BLaER1 treated with 17β-estradiol and CSF1 and Interleukin-3, amounts not matched to agents 10 nM and 100 nM (cell line): ENCODE results near the gene GAK.
"Not testable (repeated sequence)": the region's sequence is repeated elsewhere in the genome, so short reads cannot be mapped to it uniquely, and the experiment has no call there.

Source experiments
- H3K27ac ChIP-seq, 11 experiments: shearing (Covaris generic); formaldehyde crosslinking; 2 replicates each; pipeline ENCODE4 v1.8.1; 2022
- H3K27me3 ChIP-seq, 11 experiments: shearing (Covaris generic); formaldehyde crosslinking; 2 replicates each; pipeline ENCODE4 v1.8.1; 2022
- H3K36me3 ChIP-seq, 11 experiments: shearing (Covaris generic); formaldehyde crosslinking; 2 replicates each; pipeline ENCODE4 v1.8.1; 2022
- H3K4me1 ChIP-seq, 10 experiments: shearing (Covaris generic); formaldehyde crosslinking; 2 replicates each; pipeline ENCODE4 v1.8.1; 2022
- H3K4me2 ChIP-seq, 11 experiments: shearing (Covaris generic); formaldehyde crosslinking; 2 replicates each; pipeline ENCODE4 v1.8.1; 2022
- H3K4me3 ChIP-seq, 10 experiments: shearing (Covaris generic); formaldehyde crosslinking; 2 replicates each; pipeline ENCODE4 v1.8.1; 2022
- H3K9ac ChIP-seq, 11 experiments: shearing (Covaris generic); formaldehyde crosslinking; 2 replicates each; pipeline ENCODE4 v1.8.1; 2022
- H3K9me3 ChIP-seq, 11 experiments: shearing (Covaris generic); formaldehyde crosslinking; replicated peaks in 1 of 11; 2 replicates each; pipeline ENCODE4 v1.8.1; 2022
- H4K20me1 ChIP-seq, 11 experiments: shearing (Covaris generic); formaldehyde crosslinking; 2 replicates each; pipeline ENCODE4 v1.8.1; 2022
- Cebpa-rat ChIP-seq, 11 experiments: shearing (Covaris generic); IDR thresholded peaks; 2 replicates each; pipeline ENCODE4 v1.8.1; 2022

Gene GAK

GRCh38 chr4:945274-946102, 13.4 kb upstream of the GAK start:
- no peak overlapping the region for H3K27ac ChIP-seq

GRCh38 chr4:939508-939907, 7.4 kb upstream of the GAK start:
- H3K4me2 ChIP-seq, H3K9me3 ChIP-seq, H3K36me3 ChIP-seq, H3K27me3 ChIP-seq, H3K27ac ChIP-seq, H3K4me3 ChIP-seq, H3K9ac ChIP-seq: not testable (repeated sequence)
- Histone ChIP-seq H4K20me1 (peaks cover 0 to 25% (median 0%) of the 10 kb centered on the region in 11 experiments; a peak in 6 of 22 replicates), H3K4me1 (peaks cover 16 to 34% (median 27%) of the 10 kb centered on the region in 10 experiments)

More at GRCh38 chr4:945274-946102, 13.4 kb upstream of the GAK start:
- no peak overlapping the region for H3K9ac ChIP-seq
- no peaks in the 10 kb centered on the region for H3K27me3 ChIP-seq
- H3K9me3 ChIP-seq = no peaks in the 10 kb centered on the region
- peaks cover 0 to 8% (median 0%) of the 10 kb centered on the region in 11 experiments; a peak in 2 of 22 replicates for H3K36me3 ChIP-seq
- peaks cover 0 to 13% (median 4%) of the 10 kb centered on the region in 10 experiments; a peak in 4 of 20 replicates for H3K4me1 ChIP-seq
- no peak for TF ChIP-seq Cebpa-rat (IDR thresholded peaks at IDR 0.05)
- H3K4me3 ChIP-seq = no peak overlapping the region
- H4K20me1 ChIP-seq = peaks cover 0 to 74% (median 15%) of the 10 kb centered on the region in 11 experiments; a peak in 16 of 22 replicates
- H3K4me2 ChIP-seq = no peak overlapping the region

- Histone ChIP-seq H3K27ac (peak overlapping the region; percentile 18 to 96 (median 94); a peak in 21 of 22 replicates), H3K4me1 (peaks cover 54 to 83% (median 73%) of the 10 kb centered on the region in 10 experiments), H3K4me3 (peak overlapping the region; percentile 86 to 100 (median 100)), H3K9ac (peak overlapping the region; percentile 89 to 99 (median 96)), H3K9me3 (no peaks in the 10 kb centered on the region), H3K27me3 (no peaks in the 10 kb centered on the region), H4K20me1 (peaks cover 36 to 50% (median 41%) of the 10 kb centered on the region in 11 experiments), H3K4me2 (peak overlapping the region; percentile 87 to 98 (median 96)), H3K36me3 (peaks cover 0 to 17% (median 8%) of the 10 kb centered on the region in 11 experiments; a peak in 10 of 22 replicates)
- TF ChIP-seq Cebpa-rat (IDR thresholded peaks at IDR 0.05) = no peak
These were observed 576 bp upstream of the GAK start for GRCh38 chr4:932713-933070.

- H3K4me2 ChIP-seq = peak overlapping the region; percentile 92 to 100 (median 96)
- peaks cover 51 to 74% (median 68%) of the 10 kb centered on the region in 10 experiments for H3K4me1 ChIP-seq
- peak overlapping the region; percentile 89 to 99 (median 96) for H3K9ac ChIP-seq
- no peaks in the 10 kb centered on the region for H3K9me3 ChIP-seq
- H3K27me3 ChIP-seq = no peaks in the 10 kb centered on the region
- TF ChIP-seq Cebpa-rat (IDR thresholded peaks at IDR 0.05) = no peak
- peaks cover 0 to 19% (median 8%) of the 10 kb centered on the region in 11 experiments; a peak in 12 of 22 replicates for H3K36me3 ChIP-seq
- H3K4me3 ChIP-seq = peak overlapping the region; percentile 86 to 100 (median 100)
- peaks cover 40 to 54% (median 46%) of the 10 kb centered on the region in 11 experiments for H4K20me1 ChIP-seq
- peak overlapping the region; percentile 84 to 96 (median 94) for H3K27ac ChIP-seq
These were observed 739 bp downstream of the GAK start for GRCh38 chr4:931194-931959.

GRCh38 chr4:930827-931193, 1.3 kb downstream of the GAK start:
- peak overlapping the region; percentile 92 to 100 (median 96) for H3K4me2 ChIP-seq
- peak overlapping the region; percentile 86 to 100 (median 100) for H3K4me3 ChIP-seq
- peak overlapping the region; percentile 84 to 96 (median 94); a peak in 20 of 22 replicates for H3K27ac ChIP-seq
- no peak for TF ChIP-seq Cebpa-rat (IDR thresholded peaks at IDR 0.05)
- peak overlapping the region; percentile 89 to 99 (median 96) for H3K9ac ChIP-seq
- H3K36me3 ChIP-seq = peaks cover 0 to 22% (median 10%) of the 10 kb centered on the region in 11 experiments; a peak in 13 of 22 replicates
- H3K9me3 ChIP-seq = no peaks in the 10 kb centered on the region
- peaks cover 51 to 74% (median 68%) of the 10 kb centered on the region in 10 experiments for H3K4me1 ChIP-seq
- peaks cover 45 to 60% (median 51%) of the 10 kb centered on the region in 11 experiments for H4K20me1 ChIP-seq
- H3K27me3 ChIP-seq = no peaks in the 10 kb centered on the region

GRCh38 chr4:930028-930551, 2.0 kb downstream of the GAK start:
- Histone ChIP-seq H3K9ac (peak overlapping the region; percentile 89 to 99 (median 96); a peak in 20 of 22 replicates), H4K20me1 (peaks cover 53 to 62% (median 58%) of the 10 kb centered on the region in 11 experiments), H3K36me3 (peaks cover 0 to 22% (median 10%) of the 10 kb centered on the region in 11 experiments; a peak in 13 of 22 replicates), H3K4me2 (peak overlapping the region; percentile 92 to 100 (median 96)), H3K4me1 (peaks cover 55 to 74% (median 69%) of the 10 kb centered on the region in 10 experiments), H3K27ac (peak overlapping the region; percentile 4 to 96 (median 94); a peak in 19 of 22 replicates), H3K27me3 (no peaks in the 10 kb centered on the region), H3K9me3 (no peaks in the 10 kb centered on the region), H3K4me3 (peak overlapping the region; percentile 86 to 100 (median 100); a peak in 19 of 20 replicates)
- no peak for TF ChIP-seq Cebpa-rat (IDR thresholded peaks at IDR 0.05)

GRCh38 chr4:929096-929765, 2.9 kb downstream of the GAK start:
- TF ChIP-seq Cebpa-rat (IDR thresholded peaks at IDR 0.05) = no peak
- peaks cover 0 to 22% (median 10%) of the 10 kb centered on the region in 11 experiments; a peak in 13 of 22 replicates for H3K36me3 ChIP-seq
- H3K4me1 ChIP-seq = peaks cover 64 to 74% (median 69%) of the 10 kb centered on the region in 10 experiments
- peak overlapping the region in 9 of 11 experiments; percentile 5 to 99 (median 89); a peak in 11 of 22 replicates for H3K9ac ChIP-seq
- H3K4me2 ChIP-seq = peak overlapping the region; percentile 92 to 100 (median 96); a peak in 21 of 22 replicates
- no peaks in the 10 kb centered on the region for H3K27me3 ChIP-seq
- peaks cover 61 to 69% (median 65%) of the 10 kb centered on the region in 11 experiments for H4K20me1 ChIP-seq
- peak overlapping the region in 3 of 10 experiments; percentile 100; a peak in 4 of 20 replicates for H3K4me3 ChIP-seq
- peak overlapping the region in 10 of 11 experiments; percentile 1 to 96 (median 93); a peak in 13 of 22 replicates for H3K27ac ChIP-seq
- no peaks in the 10 kb centered on the region for H3K9me3 ChIP-seq

- peaks cover 0 to 26% (median 10%) of the 10 kb centered on the region in 11 experiments; a peak in 13 of 22 replicates for H3K36me3 ChIP-seq
- not testable (repeated sequence) for H3K27me3 ChIP-seq, H3K9me3 ChIP-seq, H3K4me3 ChIP-seq, H3K27ac ChIP-seq, H3K9ac ChIP-seq
- H4K20me1 ChIP-seq = peaks cover 78 to 86% (median 82%) of the 10 kb centered on the region in 11 experiments
- H3K4me2 ChIP-seq = peak overlapping the region in 2 of 11 experiments; percentile 28 to 99; a peak in 1 of 22 replicates
- H3K4me1 ChIP-seq = peaks cover 64 to 76% (median 71%) of the 10 kb centered on the region in 10 experiments
These were observed 4.5 kb downstream of the GAK start for GRCh38 chr4:927566-927965.
